OCI-LY7 (cell line): ENCODE data around the gene INHA.

Experiments
- EZH2phosphoT487 ChIP-seq: fragments of 200-600 bp; sonication (generic); IDR thresholded peaks from 2 replicates; pipeline ENCODE4 v1.6.1; 2018; ENCODE audit warnings: low read depth, borderline replicate concordance, mild to moderate bottlenecking, mixed run types, antibody characterized with exemption, low read length, moderate library complexity, mixed read lengths
- TF ChIP-seq, protein P1 (sequence below): fragments of 200-600 bp; sonication (generic); conservative IDR thresholded peaks from 2 replicates; pipeline ENCODE4 v1.5.1; 2014; ENCODE audit warnings: mild to moderate bottlenecking, antibody characterized with exemption, low read length, moderate library complexity, mixed read lengths

DNA sequence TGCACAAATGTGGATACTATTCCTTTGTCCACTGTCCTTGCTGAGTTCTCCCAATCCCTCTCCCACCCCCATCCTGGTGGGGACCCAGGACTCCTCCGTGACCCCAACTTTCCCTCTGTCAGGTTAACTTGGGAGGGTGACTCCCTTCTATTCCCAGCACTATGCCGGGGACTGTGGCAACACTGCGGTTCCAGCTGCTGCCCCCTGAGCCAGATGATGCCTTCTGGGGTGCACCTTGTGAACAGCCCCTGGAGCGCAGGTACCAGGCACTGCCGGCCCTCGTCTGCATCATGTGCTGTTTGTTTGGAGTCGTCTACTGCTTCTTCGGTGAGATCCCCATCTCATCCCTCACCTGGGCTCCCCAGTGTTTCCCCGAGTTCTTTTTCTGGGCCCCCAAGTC, 27.5 kb upstream of the INHA start:
- TF ChIP-seq, protein P1, sequence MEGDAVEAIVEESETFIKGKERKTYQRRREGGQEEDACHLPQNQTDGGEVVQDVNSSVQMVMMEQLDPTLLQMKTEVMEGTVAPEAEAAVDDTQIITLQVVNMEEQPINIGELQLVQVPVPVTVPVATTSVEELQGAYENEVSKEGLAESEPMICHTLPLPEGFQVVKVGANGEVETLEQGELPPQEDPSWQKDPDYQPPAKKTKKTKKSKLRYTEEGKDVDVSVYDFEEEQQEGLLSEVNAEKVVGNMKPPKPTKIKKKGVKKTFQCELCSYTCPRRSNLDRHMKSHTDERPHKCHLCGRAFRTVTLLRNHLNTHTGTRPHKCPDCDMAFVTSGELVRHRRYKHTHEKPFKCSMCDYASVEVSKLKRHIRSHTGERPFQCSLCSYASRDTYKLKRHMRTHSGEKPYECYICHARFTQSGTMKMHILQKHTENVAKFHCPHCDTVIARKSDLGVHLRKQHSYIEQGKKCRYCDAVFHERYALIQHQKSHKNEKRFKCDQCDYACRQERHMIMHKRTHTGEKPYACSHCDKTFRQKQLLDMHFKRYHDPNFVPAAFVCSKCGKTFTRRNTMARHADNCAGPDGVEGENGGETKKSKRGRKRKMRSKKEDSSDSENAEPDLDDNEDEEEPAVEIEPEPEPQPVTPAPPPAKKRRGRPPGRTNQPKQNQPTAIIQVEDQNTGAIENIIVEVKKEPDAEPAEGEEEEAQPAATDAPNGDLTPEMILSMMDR: no peak
- no peak for TF ChIP-seq EZH2phosphoT487
